Activated B cell treated with CpG ODN at 0.5 μM for 24 hours (primary cell): ENCODE data around the gene PIK3R2. TPM values are rescaled to one million over a fixed set of nuclear protein-coding genes. Genes with fewer than 3 reads are reported as not detected.

Experiments used
- ATAC-seq: fragments of 200-7000 bp; cut with Tn5 transposase; one replicate; pipeline ENCODE4 v1.10.0; 2021; ENCODE audit warnings: low read depth, mild to moderate bottlenecking, moderate library complexity
- CTCF ChIA-PET: fragments of 350-600 bp; sonication (Branson Sonifier 250); formaldehyde crosslinking; loops from one replicate; lab custom pipeline; 2021; ENCODE audit warnings: antibody characterized with exemption; lab: Charles Lee
- POLR2A ChIA-PET: fragments of 350-600 bp; sonication (Branson Sonifier 250); formaldehyde crosslinking; loops from one replicate; lab custom pipeline; 2021; ENCODE audit warnings: antibody characterized with exemption; lab: Charles Lee
- DNase-seq: peaks from one replicate; pipeline ENCODE4 v3.0.0; 2022
- H3K27ac Mint-ChIP-seq: one replicate; pipeline ENCODE4 v1.8.0; 2020; ENCODE audit warnings: mixed read lengths
- H3K27me3 Mint-ChIP-seq: one replicate; pipeline ENCODE4 v1.8.0; 2021; ENCODE audit warnings: mixed read lengths
- H3K36me3 Mint-ChIP-seq: one replicate; pipeline ENCODE4 v1.8.0; 2021; ENCODE audit warnings: low read depth, mixed read lengths
- H3K4me1 Mint-ChIP-seq: one replicate; pipeline ENCODE4 v1.8.0; 2021; ENCODE audit warnings: mixed read lengths
- H3K4me3 Mint-ChIP-seq: one replicate; pipeline ENCODE4 v1.8.0; 2020; ENCODE audit warnings: mild to moderate bottlenecking, mixed read lengths
- H3K9me3 Mint-ChIP-seq: one replicate; pipeline ENCODE4 v1.8.0; 2020; ENCODE audit warnings: mixed read lengths
- CTCF ChIP-seq: fragments of 200-600 bp; IDR thresholded peaks from one replicate; pipeline ENCODE4 v1.8.0; 2022; ENCODE audit warnings: antibody characterized with exemption, mild to moderate bottlenecking
- intact Hi-C: fragments of 100-400 bp; cut with micrococcal nuclease; formaldehyde crosslinking; loops from one replicate; pipeline ENCODE4 v1.15.1; 2024
- total RNA-seq: library from RNA; stranded (reverse); gene quantifications from 2 replicates; pipeline ENCODE4 v1.2.3, GENCODE V29; 2022

The PIK3R2 gene
- total RNA-seq, 1 donor from 2014 or later, result 12.7 TPM

GRCh38 chr19:18196511-18196845 lies 43.5 kb downstream of the PIK3R2 start:
- H3K4me3 Mint-ChIP-seq, result no peak overlapping the region
- ChIA-PET CTCF (no interaction called here), POLR2A (interaction anchor here (0.6 to 5.8 kb wide), 2 partner anchors 8 to 57 kb away, joined by 3 to 112 read pairs; partner anchors contain the start of gene RAB3A)
- intact Hi-C loops, result no loop called here
- ATAC-seq, result no peak
- H3K4me1 Mint-ChIP-seq, result peaks cover 29% of the 10 kb centered on the region
- no peaks in the 10 kb centered on the region for H3K27me3 Mint-ChIP-seq
- H3K27ac Mint-ChIP-seq, result no peak overlapping the region
- H3K9me3 Mint-ChIP-seq, result no peaks in the 10 kb centered on the region
- DNase-seq, result no peak
- peaks cover 37% of the 10 kb centered on the region for H3K36me3 Mint-ChIP-seq
- TF ChIP-seq CTCF, result no peak

- ATAC-seq (no peak), DNase-seq (no peak)
- intact Hi-C loops, result no loop called here
- ChIA-PET CTCF (no interaction called here), POLR2A (no interaction called here)
- no peak overlapping the region for H3K27ac Mint-ChIP-seq
- TF ChIP-seq CTCF, result no peak
- H3K9me3 Mint-ChIP-seq, result no peaks in the 10 kb centered on the region
- H3K27me3 Mint-ChIP-seq, result no peaks in the 10 kb centered on the region
- peaks cover 28% of the 10 kb centered on the region for H3K4me1 Mint-ChIP-seq
- H3K4me3 Mint-ChIP-seq, result no peak overlapping the region
- H3K36me3 Mint-ChIP-seq, result peaks cover 39% of the 10 kb centered on the region
These were observed 44.3 kb downstream of the PIK3R2 start for GRCh38 chr19:18197306-18197705.

DNA sequence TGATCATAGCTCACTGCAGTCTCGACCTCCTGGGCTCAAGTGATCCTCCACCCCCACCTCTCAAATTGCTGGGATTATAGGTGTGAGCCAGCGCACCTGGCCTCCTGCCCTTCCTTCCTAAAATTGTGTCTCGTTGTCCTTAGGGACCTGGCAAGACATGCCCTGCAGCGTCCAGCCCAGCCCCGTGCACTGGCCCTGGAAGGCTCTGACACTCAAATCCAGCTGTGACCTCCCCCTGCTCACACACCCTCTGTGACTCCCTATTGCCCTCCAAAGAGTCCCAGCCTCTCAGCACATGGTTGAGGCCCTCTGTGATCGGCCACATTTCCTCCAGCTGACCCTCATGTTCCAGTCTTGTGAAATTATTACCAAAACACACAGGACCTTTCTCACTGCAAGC lies 45.0 kb downstream of the PIK3R2 start:
- ChIA-PET POLR2A (interaction anchor here (1.0 kb wide), 1 partner anchor 27 kb away, joined by 5 read pairs; no protein-coding TSS in a partner anchor), CTCF (no interaction called here)
- Mint-ChIP-seq H3K9me3 (no peaks in the 10 kb centered on the region), H3K4me1 (peaks cover 29% of the 10 kb centered on the region), H3K27ac (peak overlapping the region; percentile 24), H3K4me3 (no peak overlapping the region), H3K36me3 (peaks cover 37% of the 10 kb centered on the region), H3K27me3 (no peaks in the 10 kb centered on the region)
- no peak for TF ChIP-seq CTCF
- intact Hi-C loops, result no loop called here
- ATAC-seq, result no peak
- DNase-seq, result no peak

DNA sequence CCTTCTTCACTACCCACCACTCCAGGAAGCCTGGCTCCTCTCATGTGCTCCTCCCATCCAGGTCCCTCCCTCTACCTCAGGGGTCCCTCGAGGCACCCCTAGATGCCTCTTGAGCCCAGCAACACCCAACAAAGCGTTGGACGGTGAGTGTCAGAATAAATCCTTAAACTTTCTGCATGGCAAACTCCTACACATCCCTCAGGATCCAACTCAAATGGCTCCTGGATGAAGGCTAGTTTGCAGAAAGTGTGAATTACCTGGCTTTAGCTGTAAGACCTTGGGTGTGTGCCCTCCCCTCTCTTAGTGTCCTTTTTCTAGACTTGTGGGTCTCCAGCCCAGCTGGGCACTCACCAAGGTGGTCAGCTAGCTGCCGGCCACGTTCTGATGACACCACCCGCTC lies 45.4 kb downstream of the PIK3R2 start:
- TF ChIP-seq CTCF, result no peak
- Mint-ChIP-seq H3K27me3 (no peaks in the 10 kb centered on the region), H3K27ac (peak overlapping the region; percentile 24), H3K4me3 (no peak overlapping the region), H3K9me3 (no peaks in the 10 kb centered on the region), H3K36me3 (peaks cover 34% of the 10 kb centered on the region), H3K4me1 (peaks cover 31% of the 10 kb centered on the region)
- ChIA-PET POLR2A (interaction anchor here (0.6 to 1.0 kb wide), 2 partner anchors 17 to 28 kb away, joined by 5 read pairs; no protein-coding TSS in a partner anchor), CTCF (interaction anchor here (1.2 kb wide), 1 partner anchor 81 kb away, joined by 3 read pairs; no protein-coding TSS in a partner anchor)
- DNase-seq, result no peak
- intact Hi-C loops, result no loop called here
- ATAC-seq, result no peak

- Mint-ChIP-seq H3K4me3 (peak overlapping the region; percentile 36), H3K27me3 (no peaks in the 10 kb centered on the region), H3K9me3 (no peaks in the 10 kb centered on the region), H3K4me1 (peaks cover 29% of the 10 kb centered on the region), H3K27ac (no peak overlapping the region), H3K36me3 (peaks cover 23% of the 10 kb centered on the region)
- ChIA-PET CTCF (interaction anchor here (1.1 to 2.7 kb wide), 3 partner anchors 11 to 50 kb away, joined by 3 to 7 read pairs (median 4); no protein-coding TSS in a partner anchor), POLR2A (interaction anchor here (0.5 to 6.0 kb wide), 6 partner anchors 9 to 136 kb away, joined by 3 to 112 read pairs (median 7); partner anchors contain the start of genes JUND and MPV17L2)
- DNase-seq (no peak), ATAC-seq (no peak)
- intact Hi-C loops, result no loop called here
- no peak for TF ChIP-seq CTCF
These were observed 49.4 kb downstream of the PIK3R2 start for GRCh38 chr19:18202397-18202777.
